ENCODE data around the gene F13B. TPM values are rescaled to one million over a fixed set of nuclear protein-coding genes. Genes with fewer than 3 reads are reported as not detected.

F13B gene
- total and polyA plus RNA-seq, 12 donors = not detected

GRCh38 chr1:197066277-197066676 lies 783 bp downstream of the F13B start:
- Histone ChIP-seq H3K27ac (no peak overlapping the region), H3K9me3 (replicated peaks in 1 of 3) (no peaks in the 10 kb centered on the region), H3K4me3 (no peak overlapping the region), H3K27me3 (no peaks in the 10 kb centered on the region), H3K36me3 (replicated peaks in 1 of 2) (no peaks in the 10 kb centered on the region), H3K4me1 (replicated peaks in 1 of 2) (no peaks in the 10 kb centered on the region)
- 82 to 94% (median 89%) methylated on average over 1 of the region's 1 CpG for WGBS, 4 donors
- TF ChIP-seq CTCF (IDR thresholded peaks at IDR 0.05) (no peak), POLR2A (IDR thresholded peaks at IDR 0.05) (no peak)
- DNase-seq = no peak
- intact Hi-C loops (cut with DNase I) = no loop called here

- no peak for TF ChIP-seq CTCF (IDR thresholded peaks at IDR 0.05)
- TF ChIP-seq POLR2A (IDR thresholded peaks at IDR 0.05) = no peak
- no peak for DNase-seq
- Histone ChIP-seq H3K4me3 (no peak overlapping the region), H3K27me3 (no peaks in the 10 kb centered on the region), H3K27ac (no peak overlapping the region), H3K9me3 (replicated peaks in 1 of 3) (no peaks in the 10 kb centered on the region), H3K4me1 (replicated peaks in 1 of 2) (no peaks in the 10 kb centered on the region), H3K36me3 (replicated peaks in 1 of 2) (no peaks in the 10 kb centered on the region)
- intact Hi-C loops (cut with DNase I) = no loop called here
These were observed 1.5 kb downstream of the F13B start for GRCh38 chr1:197065559-197065958.

GRCh38 chr1:197063212-197063611 lies 3.8 kb downstream of the F13B start:
- no peak for DNase-seq
- no peak overlapping the region for H3K4me3 ChIP-seq
- H3K27ac ChIP-seq = no peak overlapping the region
- H3K27me3 ChIP-seq = no peaks in the 10 kb centered on the region
- TF ChIP-seq CTCF (IDR thresholded peaks at IDR 0.05) (no peak), POLR2A (IDR thresholded peaks at IDR 0.05) (no peak)
- no peaks in the 10 kb centered on the region for H3K36me3 ChIP-seq (replicated peaks in 1 of 2)
- H3K4me1 ChIP-seq (replicated peaks in 1 of 2) = no peaks in the 10 kb centered on the region
- no peaks in the 10 kb centered on the region for H3K9me3 ChIP-seq (replicated peaks in 1 of 3)
- WGBS, 4 donors = 59 to 77% (median 72%) methylated on average over 2 of the region's 2 CpGs
- intact Hi-C loops (cut with DNase I) = no loop called here

- no peak overlapping the region for H3K4me3 ChIP-seq
- no peaks in the 10 kb centered on the region for H3K36me3 ChIP-seq (replicated peaks in 1 of 2)
- TF ChIP-seq POLR2A (IDR thresholded peaks at IDR 0.05) (no peak), CTCF (IDR thresholded peaks at IDR 0.05) (no peak)
- H3K9me3 ChIP-seq (replicated peaks in 1 of 3) = no peaks in the 10 kb centered on the region
- no peaks in the 10 kb centered on the region for H3K4me1 ChIP-seq (replicated peaks in 1 of 2)
- no peaks in the 10 kb centered on the region for H3K27me3 ChIP-seq
- WGBS, 4 donors = 64 to 80% (median 72%) methylated on average over 2 of the region's 2 CpGs
- no peak for DNase-seq
- intact Hi-C loops (cut with DNase I) = no loop called here
- H3K27ac ChIP-seq = no peak overlapping the region
These were observed 4.4 kb downstream of the F13B start for GRCh38 chr1:197062692-197063091.
